Glomerular endothelial cell (primary cell): ENCODE measurements around the gene TUT1. TPM values are rescaled to one million over a fixed set of nuclear protein-coding genes. Genes with fewer than 3 reads are reported as not detected.
"Not testable (repeated sequence)": the region's sequence is repeated elsewhere in the genome, so short reads cannot be mapped to it uniquely, and the experiment has no call there.

Experiments used
- DNase-seq: peaks from one replicate; pipeline ENCODE4 v3.0.0-alpha.2; 2011; ENCODE audit warnings: low read depth, low spot score; ENCODE audit errors: extremely low read depth
- total RNA-seq: library from RNA; depleted of rRNA; stranded (reverse); fragments of >200 nt; gene quantifications from 2 replicates; pipeline ENCODE4 v1.2.3, GENCODE V29; 2015

The TUT1 gene
- total RNA-seq, 1 donor from 2014 or later, result 16.8 TPM

DNA sequence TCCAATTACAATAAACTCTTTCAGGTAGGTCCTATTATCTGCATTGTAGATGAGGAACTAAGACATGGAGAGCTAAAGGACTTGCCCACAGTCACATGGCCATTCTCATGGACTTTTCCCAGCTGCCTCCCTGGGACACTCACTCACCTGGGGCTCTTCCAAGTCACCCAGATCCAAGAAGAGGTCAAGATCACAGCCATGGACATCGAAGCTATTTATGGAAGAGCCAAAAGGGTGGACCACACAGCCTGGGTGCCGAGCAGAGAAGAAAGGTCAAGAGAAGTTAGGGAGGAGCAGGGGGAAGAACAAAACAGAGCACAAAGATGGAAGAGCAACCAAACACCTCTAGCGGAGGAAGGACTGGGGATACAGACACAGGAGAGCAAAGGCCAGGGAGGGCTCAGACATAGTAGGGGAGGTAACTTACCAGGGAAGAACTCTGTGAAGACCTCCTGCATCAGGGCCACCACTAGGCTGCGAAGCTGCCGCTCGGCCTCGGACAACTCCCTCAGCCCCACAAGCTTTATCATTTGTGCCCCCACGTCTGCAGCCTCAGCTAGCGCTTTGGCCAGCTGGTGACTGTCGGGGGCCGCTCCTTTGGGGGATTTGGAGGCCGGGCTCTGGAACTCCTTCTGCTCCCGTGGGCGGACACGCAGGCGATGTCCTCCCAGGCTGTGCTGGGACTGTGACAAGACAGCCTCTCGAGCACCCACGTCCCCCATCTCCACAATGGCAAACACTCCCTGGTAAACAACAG, 10.2 kb downstream of the TUT1 start:
- DNase-seq, result no peak

DNA sequence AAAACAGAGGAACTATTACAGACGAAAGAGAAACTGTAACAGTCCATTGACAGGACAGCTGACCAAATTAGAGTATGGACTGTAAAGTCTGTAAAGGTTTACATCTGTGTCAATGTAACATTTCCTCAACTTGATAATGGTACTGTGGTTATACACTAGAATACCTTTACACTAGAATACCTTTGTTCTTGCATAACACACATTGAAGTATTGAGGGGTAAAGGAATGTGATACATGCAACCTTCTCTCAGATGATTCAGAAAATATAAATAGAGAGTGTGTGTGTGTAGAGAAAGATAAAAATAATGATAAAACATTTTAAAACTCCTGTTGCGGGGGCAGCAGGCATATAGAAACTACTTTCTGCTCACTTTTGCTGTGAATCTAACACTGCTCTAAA, 12.1 kb downstream of the TUT1 start:
- DNase-seq, result no peak

DNA sequence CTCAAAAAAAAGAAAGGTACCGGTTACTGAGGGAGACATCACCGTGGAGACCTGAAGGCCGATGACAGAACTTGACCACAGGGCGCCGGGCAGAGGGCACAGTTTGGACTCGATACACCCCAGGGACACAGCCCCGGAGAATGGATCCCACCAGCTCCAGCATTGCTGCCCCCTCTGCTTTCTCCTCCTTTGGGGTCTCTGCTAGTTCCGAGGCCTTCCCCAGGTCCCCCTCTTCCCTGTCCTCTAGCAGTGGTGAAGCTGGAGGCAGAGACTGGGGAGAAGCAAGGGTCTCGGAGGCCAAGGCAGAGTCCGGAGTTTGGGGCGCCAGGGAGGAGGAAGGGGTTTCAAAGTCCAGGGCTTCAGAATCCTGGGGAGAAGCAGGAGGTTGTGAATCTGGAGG, 12.8 kb downstream of the TUT1 start:
- no peak for DNase-seq

DNA sequence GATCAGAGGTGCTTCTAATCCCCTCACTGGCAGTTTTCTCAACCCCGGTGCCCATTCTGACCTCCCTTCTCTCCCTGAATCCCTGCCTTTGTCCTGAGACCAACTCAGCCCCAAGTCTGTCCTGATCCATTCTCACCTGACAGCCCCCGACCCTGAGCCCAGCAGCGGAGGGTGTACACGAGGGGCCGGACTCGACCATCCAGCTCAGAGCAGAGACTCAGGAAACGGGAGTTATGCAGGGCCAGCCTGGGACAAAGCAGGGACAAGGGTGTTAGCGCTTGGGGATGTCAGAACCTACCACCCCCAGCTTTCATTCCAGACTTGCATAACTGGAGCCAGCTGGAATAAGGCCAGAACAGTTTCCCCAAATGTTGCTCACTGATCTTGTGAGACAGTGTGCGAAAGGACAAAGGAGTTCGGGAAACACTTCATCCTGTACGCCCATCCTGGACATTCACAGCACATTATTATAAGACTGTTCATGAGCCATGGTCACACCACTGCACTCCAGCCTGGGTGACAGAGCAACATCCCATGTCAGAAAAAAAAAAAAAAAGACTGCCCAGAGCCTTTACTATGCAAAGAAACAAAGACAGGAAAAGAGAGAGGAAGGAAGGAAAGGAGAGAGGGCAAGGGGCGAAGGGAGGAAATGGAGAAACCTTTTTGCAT, 14.1 kb downstream of the TUT1 start:
- peak; percentile 98 for DNase-seq

DNA sequence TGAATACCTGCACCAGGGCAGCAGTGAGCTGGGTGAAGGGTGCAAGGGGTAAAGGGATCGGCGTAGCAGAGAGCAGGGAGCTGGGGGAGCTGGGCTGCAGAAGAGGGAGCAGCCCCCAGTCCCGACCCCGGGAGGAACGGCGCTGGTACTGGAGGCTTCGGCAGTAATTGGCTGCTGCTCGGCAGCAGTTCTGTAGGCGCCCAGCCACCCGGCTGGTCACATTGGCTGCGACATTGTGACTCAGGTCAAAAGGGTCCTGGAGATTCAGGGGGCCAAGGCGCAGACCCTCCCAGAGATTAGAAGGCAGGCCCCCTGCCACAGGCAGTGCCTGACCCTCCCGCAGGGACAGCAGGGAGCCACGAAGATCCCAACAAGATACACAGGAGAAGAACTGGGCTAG, 15.5 kb downstream of the TUT1 start:
- no peak for DNase-seq

DNA sequence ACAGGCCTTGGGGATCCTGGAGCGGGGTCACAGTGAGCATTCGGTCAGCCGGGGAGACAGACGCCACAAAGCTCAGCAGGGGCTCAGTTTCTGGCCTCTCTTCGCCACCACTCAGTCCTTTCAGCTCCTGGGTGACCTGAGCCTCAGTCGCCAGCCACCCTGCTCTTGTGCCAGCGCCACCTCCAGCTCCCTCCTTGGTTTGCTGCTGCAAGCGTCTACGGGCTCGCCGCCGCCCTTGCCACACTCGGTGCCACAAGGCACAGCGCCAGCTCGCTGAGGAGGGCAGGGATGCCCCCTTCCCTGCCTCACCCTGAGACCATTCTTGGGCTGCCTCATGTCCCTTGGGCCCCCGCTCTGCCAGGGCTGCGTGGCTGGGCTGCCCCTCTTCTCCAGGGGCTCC, 16.2 kb downstream of the TUT1 start:
- no peak for DNase-seq

DNA sequence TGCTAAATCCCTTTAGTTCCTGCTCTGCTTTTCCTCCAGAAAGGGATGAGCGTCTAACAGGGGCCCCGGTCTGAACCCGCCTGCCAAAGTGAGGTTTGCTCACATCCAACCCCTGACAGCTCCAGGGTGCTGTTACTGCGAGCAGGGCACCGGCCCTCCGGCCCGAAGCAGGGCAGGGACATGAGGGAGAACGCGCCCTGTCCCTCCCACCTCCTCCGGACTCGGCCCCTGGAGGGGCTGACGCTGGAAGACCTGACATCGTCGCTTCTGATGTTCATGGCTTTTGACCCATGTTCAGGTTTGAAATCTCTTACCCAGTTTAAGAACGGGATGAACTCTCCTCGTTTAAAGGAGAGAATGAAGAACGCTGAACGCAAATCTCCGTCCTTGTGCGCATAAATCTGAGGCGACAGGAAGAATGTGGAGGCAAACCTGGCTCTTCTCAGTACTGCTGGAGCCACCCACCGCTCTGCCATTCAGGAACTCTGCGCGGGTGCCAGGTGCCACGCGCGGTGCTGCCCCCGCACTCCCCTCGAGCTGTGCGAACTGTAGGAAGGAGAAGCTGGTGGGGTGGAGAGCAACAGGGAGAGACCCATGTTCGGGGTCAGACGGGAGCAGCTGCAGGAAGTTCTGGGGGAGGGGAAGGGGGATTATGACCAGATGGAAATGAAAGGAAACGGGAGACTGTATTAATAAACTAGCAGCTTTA, 16.8 kb downstream of the TUT1 start:
- no peak for DNase-seq

DNA sequence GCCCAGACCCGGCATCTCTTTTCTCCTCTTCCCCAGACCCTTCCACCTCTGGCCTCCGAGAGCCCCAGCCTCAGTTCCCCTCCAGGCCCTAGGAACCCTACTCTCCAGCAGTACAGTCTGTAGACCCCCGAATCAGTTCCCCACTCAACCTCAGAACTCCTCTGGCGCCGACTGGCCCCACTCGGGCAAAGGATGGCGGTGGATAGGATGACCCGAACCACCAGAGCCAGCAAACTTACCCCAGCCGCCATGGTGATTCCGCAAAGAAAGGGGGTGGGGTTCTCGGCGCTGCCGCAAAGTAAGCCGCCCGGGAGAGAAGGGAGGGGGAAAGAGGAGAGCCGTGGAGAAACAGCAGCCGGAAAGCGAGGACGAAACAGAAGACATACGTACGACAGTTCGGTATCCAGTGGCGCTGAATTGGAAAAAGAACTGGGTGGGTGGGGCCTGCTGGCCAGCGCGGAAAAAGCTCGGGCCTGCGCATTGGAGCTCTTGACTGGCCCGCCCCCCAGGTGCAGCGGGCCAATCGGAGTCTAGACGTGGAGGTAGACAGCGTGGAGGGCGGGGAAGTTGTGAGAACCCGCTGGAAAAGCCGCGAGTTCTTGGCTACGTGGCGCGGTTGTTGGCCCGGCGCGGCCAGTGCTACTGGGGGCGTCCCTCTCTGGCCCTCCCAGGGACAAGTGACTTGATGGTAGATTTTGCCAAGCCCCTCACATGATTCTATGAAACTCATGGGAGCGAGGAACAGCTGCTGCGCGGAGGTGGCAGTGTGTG, 17.5 kb downstream of the TUT1 start, which contains the start of gene EEF1G:
Gene EEF1G, minus strand, starts transcription at position 300 of the 771 bp plus-strand sequence. Its CDS starts 49 bp downstream, at position 251.
- peak; percentile 98 for DNase-seq

DNA sequence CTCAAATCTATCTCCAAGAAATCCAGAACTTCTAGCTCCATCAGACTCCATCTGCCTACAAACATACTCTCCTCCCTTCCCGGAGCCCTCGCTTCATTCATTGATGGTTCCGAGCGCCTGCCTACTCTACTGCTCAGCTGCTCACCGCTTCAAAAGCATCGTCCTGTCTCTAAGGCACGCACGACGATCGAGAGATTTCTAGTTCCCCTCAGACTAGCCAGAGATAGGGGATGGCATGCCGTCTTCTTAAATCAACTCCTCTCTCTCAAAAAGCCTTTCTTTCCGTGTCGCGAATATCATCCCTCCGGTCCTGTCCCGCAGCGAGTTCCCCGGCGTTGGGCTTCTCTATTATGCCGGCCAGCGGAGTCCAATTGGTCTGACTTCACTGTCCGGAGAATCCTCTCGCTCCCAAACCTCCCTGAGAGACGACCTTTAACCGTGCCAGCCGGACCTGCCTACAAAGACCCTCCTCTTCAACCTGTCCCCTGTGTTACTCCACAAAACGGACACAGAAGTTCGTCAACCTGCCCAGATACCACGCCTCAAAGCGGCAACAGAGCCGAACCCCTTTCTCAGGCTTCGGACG, 18.2 kb downstream of the TUT1 start:
- no peak for DNase-seq

DNA sequence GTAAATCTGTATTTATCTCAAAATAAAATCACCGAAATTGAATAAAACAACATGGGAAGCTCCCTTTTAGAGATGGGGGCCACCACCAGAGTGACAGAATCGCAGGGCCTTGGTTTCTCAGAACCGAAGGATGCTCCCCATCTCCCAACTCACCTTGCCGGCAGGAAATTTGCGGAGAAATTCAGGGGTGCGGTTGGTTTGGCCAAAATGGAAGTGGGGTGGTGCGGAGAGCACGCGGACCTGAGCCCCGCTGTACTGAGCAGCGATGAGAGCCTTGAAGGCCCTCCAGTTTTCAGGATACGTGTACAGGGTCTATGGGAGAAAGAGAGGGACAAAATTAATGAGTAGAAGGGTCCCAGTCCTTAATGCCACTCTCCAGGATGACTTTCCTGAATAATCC, 18.9 kb downstream of the TUT1 start:
- DNase-seq, result no peak

DNA sequence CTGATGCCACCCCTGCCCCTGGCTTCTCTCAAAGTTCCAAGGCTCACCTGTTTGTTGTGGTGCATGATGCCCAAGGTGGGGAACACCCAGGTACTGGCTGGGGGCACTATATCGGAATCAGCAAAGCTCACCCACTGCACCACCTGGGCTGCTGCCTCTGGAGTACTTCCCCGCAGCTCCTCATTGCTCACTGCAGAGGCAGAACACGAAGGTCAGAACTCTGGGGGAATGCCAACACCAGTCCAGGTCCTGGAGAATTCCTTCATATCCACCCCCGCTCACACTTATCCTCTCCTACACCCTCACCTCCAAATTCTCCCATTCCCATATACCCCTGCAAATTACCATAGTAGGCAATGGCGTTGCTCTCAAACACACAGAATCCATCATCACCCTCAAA, 19.8 kb downstream of the TUT1 start:
- not testable (repeated sequence) for DNase-seq

DNA sequence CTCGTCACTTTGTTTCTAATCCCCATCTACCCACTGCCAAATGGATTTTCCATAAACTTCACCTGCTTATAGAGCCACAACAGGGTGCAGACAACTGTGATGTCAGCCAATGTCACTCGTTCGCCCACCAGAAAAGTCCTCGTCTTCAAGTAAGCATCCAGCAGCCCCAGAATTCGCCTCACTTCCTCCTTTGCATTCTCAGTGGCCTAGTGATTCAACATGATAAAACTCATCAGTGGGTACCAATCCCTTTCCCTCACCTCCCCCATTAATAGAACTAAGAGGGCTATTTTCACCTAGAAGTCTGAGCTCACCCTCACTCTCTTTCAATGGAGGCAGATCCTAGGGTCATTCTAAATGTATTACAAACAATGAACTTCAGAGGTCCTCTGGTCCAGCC, 20.4 kb downstream of the TUT1 start:
- not testable (repeated sequence) for DNase-seq

DNA sequence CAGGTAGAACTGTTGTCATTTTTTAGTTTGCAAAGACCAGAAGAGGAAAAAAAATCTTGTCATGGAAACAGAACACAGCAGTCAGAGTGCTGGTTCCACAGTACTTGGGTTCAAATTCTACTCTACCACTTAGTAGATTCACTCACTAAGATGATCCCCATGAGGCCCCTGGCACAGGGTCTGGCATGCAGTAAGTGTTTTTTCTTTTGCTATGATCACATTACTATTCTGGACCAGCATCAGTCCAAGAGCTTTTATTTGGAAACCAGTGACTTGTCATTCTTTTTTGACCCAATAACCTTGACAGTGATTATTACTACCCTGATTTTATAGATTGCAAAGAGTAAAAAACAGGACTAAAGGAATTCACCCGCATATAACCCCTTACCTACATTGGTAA, 21.7 kb downstream of the TUT1 start:
- no peak for DNase-seq

DNA sequence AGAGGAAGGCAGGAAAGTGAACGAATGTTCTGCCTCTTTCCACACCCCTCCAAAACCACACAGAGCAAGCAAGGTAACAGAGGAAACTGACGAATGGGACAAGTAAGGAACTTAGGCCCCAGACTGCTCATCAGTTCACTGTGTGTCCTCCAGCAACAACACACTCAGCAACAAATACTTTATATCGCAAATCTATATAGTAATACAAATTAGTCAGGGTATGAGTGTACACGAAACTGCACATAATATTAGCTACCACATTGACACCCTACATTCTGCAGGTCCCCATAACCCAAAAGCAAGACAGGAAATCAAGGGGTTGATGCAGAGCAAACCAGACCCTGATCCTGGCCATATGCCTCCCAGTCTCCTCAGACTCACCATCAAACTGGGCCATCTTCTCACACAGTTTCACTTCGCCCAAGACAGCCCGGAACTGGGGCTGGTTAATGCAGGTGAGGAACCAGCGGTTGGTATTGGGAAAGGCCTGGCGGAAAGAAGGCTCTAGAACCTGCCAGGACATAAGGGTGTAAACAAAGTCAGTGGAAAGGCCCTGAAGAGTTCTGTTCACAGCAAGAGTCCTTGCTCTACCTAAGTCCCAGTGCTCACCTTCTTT, 24.2 kb downstream of the TUT1 start:
- DNase-seq, result no peak

DNA sequence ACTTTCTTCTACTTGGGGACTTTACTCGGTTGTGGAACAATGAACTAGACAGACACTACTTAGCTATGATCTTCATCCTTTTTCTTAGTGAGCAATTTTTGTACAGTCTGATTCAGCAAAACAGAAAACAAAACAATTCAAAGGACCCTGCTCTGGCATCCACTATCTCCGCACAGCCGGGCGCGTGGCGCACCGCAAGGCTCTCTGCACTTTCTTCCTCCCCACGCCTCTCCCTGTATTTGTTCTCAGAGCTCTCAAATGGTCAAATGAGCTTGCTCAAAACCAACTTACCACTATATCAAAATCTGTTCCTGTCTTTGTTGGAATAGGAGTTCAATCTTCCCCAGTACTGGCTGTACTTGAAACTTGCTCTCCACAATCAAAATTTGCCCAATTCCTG, 25.1 kb downstream of the TUT1 start:
- no peak for DNase-seq

DNA sequence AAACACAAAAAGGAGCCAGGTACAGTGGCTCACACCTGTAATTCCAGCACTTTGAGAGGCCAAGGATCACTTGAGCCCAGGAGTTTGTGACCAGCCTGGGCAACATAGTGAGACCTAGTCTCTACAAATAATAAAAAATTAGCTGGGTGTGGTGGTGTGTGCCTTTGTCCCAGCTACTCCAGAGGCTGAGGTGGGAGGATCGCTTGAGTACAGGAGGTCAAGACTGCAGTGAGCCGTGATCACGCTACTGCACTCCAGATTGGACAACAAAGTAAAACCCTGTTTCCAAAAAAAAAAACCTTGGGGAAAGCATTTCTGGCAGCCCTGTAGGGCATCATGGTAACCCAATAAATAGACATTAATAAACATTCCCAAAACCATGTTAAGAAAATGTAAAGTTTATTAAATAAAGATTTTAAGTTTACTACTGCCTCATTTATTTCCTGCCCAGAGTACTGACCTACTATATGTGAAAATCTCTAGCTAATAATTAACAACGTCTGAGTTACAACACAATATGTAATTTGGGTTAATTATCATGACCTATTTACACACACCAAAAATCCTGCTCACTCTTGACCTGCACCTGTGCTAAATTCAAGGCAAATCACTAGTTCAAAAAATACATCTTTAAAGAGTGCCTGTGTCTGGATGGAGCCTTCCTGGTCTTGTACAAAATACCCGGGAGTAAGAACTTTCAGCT, 26.1 kb downstream of the TUT1 start:
- no peak for DNase-seq

DNA sequence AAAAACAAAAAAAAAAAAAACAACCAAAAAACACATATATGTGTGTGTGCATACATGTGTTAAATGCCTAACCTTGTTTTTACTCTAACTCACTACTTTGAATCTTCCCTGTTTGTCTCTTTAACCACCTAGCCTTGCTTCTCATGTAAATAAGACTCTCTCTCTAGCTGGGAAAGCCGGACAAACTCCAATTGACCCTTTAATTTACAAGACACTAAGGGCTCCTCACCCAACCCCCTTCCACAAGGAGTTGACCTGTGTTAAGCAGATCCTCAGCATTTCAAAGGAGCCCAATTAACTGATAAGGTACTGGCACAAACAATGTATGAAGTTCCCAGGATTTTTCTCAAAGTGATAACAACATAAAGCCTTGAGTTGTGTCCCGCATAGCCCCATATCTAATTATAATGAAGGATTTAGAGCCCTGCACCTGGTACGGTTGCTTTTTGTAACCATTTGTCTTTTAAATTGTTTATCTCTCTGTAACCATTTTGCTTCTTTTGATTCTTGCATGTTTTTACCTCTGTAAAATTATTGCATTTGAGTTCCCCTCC, 29.6 kb downstream of the TUT1 start:
- not testable (repeated sequence) for DNase-seq

DNA sequence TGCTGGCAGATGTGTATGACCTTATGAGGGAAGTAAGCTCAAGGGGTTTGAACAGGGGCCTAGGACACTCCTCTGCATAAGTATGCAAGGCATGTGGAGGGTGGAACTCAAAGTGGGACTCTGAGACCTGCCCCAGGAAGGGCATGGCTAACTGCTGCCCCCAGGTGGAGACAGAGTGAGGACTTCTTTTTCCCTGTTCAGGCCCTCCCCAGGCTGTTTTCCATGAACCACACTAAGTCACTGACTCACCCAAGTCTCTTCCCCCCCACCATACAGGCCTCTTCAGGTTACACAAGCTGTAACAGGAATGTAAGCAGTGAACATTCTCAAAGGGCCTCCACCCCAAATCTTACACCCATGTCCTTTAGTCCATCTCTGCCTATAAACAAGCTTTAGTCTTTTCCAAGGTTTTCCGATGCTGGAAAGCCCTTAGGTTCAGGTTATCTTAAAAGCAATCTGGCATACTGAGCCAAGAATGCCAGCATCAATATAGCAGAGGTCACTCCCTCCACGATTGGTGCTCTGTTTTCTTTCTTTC, 30.7 kb downstream of the TUT1 start:
- DNase-seq, result peak; percentile 83

DNA sequence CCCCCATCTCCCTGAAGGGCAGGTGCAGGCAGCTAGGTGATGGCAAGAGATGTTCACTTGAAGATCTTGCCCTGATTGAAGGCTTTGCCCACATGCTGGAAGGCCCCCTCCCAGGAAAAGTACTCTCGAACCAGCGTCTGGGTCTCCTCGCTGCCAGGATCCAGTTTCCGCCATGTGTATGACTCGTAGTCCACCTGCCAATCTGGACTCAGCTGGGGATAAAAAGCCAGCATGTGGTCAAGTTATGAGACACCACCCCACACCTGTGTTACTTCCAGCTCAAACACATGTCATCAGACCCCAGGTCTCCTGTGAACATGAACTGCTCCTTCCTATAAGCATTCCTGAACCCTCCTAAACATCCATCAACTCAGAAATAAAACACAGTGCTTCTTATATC, 31.7 kb downstream of the TUT1 start:
- DNase-seq, result not testable (repeated sequence)
